A549 (cell line): ENCODE data around the gene ARHGAP32. TPM values are rescaled to one million over a fixed set of nuclear protein-coding genes. Genes with fewer than 3 reads are reported as not detected.

Experiments used
- ATAC-seq, 2 experiments: fragments of 200-7000 bp in 1 of 2; fragments of >200 bp in 1 of 2; cut with Nextera tagmentation in 1 of 2; cut with Tn5 transposase in 1 of 2; 3 replicates each; pipeline versions ENCODE4 v1.8.0 to v1.9.1; 2018 to 2020; ENCODE audit warnings: mild to moderate bottlenecking in 1 of 2, moderate library complexity in 1 of 2
- CTCF ChIA-PET: fragments of 300-600 bp; sonication (Branson Sonifier 250); formaldehyde crosslinking; extraction: SDS; loops from one replicate; lab custom pipeline; 2021; ENCODE audit warnings: antibody characterized with exemption, inconsistent platforms; lab: Yijun Ruan, JAX
- POLR2A ChIA-PET: fragments of 350-600 bp; formaldehyde crosslinking; extraction: SDS; loops from one replicate; lab custom pipeline; 2021; ENCODE audit warnings: antibody characterized with exemption, inconsistent platforms; lab: Yijun Ruan, JAX
- DNase-seq, 2 experiments: peaks; one replicate each; pipeline versions ENCODE4 v3.0.0 to v3.0.0-alpha.2; 2011 to 2016; ENCODE audit warnings: low read depth in 1 of 2, low spot score in 1 of 2
- FAIRE-seq: peaks from 2 replicates; lab custom pipeline; 2011; peaks lifted over from hg19 to GRCh38; lab: Jason Lieb, UNC
- H3K27ac ChIP-seq, 2 experiments: fragments of >200 bp; sonication (Bioruptor Twin); formaldehyde crosslinking; 3 replicates each; pipeline ENCODE4 v1.5.1; 2016 to 2017
- H3K4me1 ChIP-seq: fragments of >200 bp; sonication (Bioruptor Twin); formaldehyde crosslinking; 3 replicates; pipeline ENCODE4 v1.6.1; 2016
- H3K4me2 ChIP-seq: fragments of >200 bp; sonication (Bioruptor Twin); formaldehyde crosslinking; 3 replicates; pipeline ENCODE4 v1.6.1; 2016
- H3K4me3 ChIP-seq: fragments of >200 bp; sonication (Bioruptor Twin); formaldehyde crosslinking; 3 replicates; pipeline ENCODE4 v1.5.1; 2016
- H3K9me3 ChIP-seq: fragments of >200 bp; sonication (Bioruptor Twin); formaldehyde crosslinking; 3 replicates; pipeline ENCODE4 v1.6.1; 2016
- ATOH8 ChIP-seq: fragments of 250-450 bp; sonication (Bioruptor Pico); IDR thresholded peaks from 2 replicates; pipeline ENCODE4 v1.5.0; 2020; ENCODE audit warnings: low read depth, mild to moderate bottlenecking, moderate library complexity
- BCL3 ChIP-seq: fragments of >200 bp; sonication (Bioruptor Twin); formaldehyde crosslinking; IDR thresholded peaks from 3 replicates; pipeline ENCODE4 v1.6.1; 2016
- BHLHE40 ChIP-seq: IDR thresholded peaks from 2 replicates; pipeline ENCODE4 v1.6.1; 2012; ENCODE audit warnings: low read depth, low read length, inconsistent platforms
- CEBPB ChIP-seq, 2 experiments: fragments of >200 bp in 1 of 2; sonication (Bioruptor Twin) in 1 of 2; formaldehyde crosslinking in 1 of 2; IDR thresholded peaks; 2 replicates each; pipeline ENCODE4 v1.6.1; 2012 to 2016
- CHD2 ChIP-seq: fragments of 150-350 bp; IDR thresholded peaks from 2 replicates; pipeline ENCODE4 v1.6.1; 2014; ENCODE audit warnings: low read length; ENCODE audit not compliant: partially characterized antibody
- E2F6 ChIP-seq: IDR thresholded peaks from 2 replicates; pipeline ENCODE4 v1.6.1; 2012; ENCODE audit warnings: low read depth, borderline replicate concordance
- ESRRA ChIP-seq: fragments of 150-350 bp; IDR thresholded peaks from 2 replicates; pipeline ENCODE4 v1.6.1; 2014; ENCODE audit warnings: mild to moderate bottlenecking, low read length, borderline replicate concordance
- FOSB ChIP-seq: fragments of 250-450 bp; sonication (Bioruptor Pico); IDR thresholded peaks from 2 replicates; pipeline ENCODE4 v1.5.0; 2020; ENCODE audit warnings: mild to moderate bottlenecking, moderate library complexity
- FOSL2 ChIP-seq, 2 experiments: fragments of 450-650 bp in 1 of 2; fragments of >200 bp in 1 of 2; sonication (Bioruptor Twin) in 1 of 2; formaldehyde crosslinking; IDR thresholded peaks; 2 replicates each; pipeline versions ENCODE4 v1.5.0 to v1.6.1; 2016 to 2020; ENCODE audit warnings: mild to moderate bottlenecking in 1 of 2, moderate library complexity in 1 of 2
- HDAC2 ChIP-seq: fragments of 200-600 bp; sonication (generic); IDR thresholded peaks from 2 replicates; pipeline ENCODE4 v1.6.1; 2016
- HES2 ChIP-seq: fragments of >200 bp; sonication (Bioruptor Twin); formaldehyde crosslinking; IDR thresholded peaks from 2 replicates; pipeline ENCODE4 v1.6.1; 2016
- HEYL ChIP-seq: fragments of 250-450 bp; sonication (Bioruptor Pico); IDR thresholded peaks from 2 replicates; pipeline ENCODE4 v1.8.0; 2021; ENCODE audit warnings: mild to moderate bottlenecking, moderate library complexity
- HMGXB4 ChIP-seq: fragments of 250-450 bp; sonication (Bioruptor Pico); IDR thresholded peaks from 2 replicates; pipeline ENCODE4 v1.5.0; 2021; ENCODE audit warnings: mild to moderate bottlenecking, moderate library complexity, borderline replicate concordance
- HOXA7 ChIP-seq: fragments of 250-450 bp; sonication (Bioruptor Pico); IDR thresholded peaks from 2 replicates; pipeline ENCODE4 v1.5.0; 2020; ENCODE audit warnings: mild to moderate bottlenecking, moderate library complexity
- HOXB13 ChIP-seq: fragments of 250-450 bp; sonication (Bioruptor Pico); IDR thresholded peaks from 2 replicates; pipeline ENCODE4 v1.5.0; 2020; ENCODE audit warnings: low read depth, mild to moderate bottlenecking, moderate library complexity
- JUN ChIP-seq, 2 experiments: fragments of >200 bp; sonication (Bioruptor Twin); formaldehyde crosslinking; IDR thresholded peaks; 2 replicates in 1 of 2; 3 replicates in 1 of 2; pipeline ENCODE4 v1.6.1; 2016 to 2017
- KDM1A ChIP-seq: fragments of 200-600 bp; sonication (generic); IDR thresholded peaks from 2 replicates; pipeline ENCODE4 v1.6.1; 2016; ENCODE audit warnings: low read depth, mild to moderate bottlenecking
- KDM5A ChIP-seq: fragments of 200-600 bp; sonication (generic); IDR thresholded peaks from 2 replicates; pipeline ENCODE4 v1.6.1; 2016; ENCODE audit warnings: antibody characterized with exemption, mild to moderate bottlenecking
- MAZ ChIP-seq: fragments of 150-350 bp; IDR thresholded peaks from 2 replicates; pipeline ENCODE4 v1.6.1; 2014; ENCODE audit warnings: antibody characterized with exemption, low read depth, low read length, borderline replicate concordance
- POLR2AphosphoS2 ChIP-seq: conservative IDR thresholded peaks from 2 replicates; pipeline ENCODE4 v1.6.1; 2012; ENCODE audit warnings: low read length, improper control_type of control experiment, inconsistent platforms
- RAD21 ChIP-seq, 2 experiments: fragments of >200 bp in 1 of 2; sonication (Bioruptor Twin) in 1 of 2; formaldehyde crosslinking in 1 of 2; IDR thresholded peaks in 1 of 2; conservative IDR thresholded peaks in 1 of 2; 2 replicates in 1 of 2; 3 replicates in 1 of 2; pipeline ENCODE4 v1.6.1; 2012 to 2018; ENCODE audit warnings: inconsistent platforms in 1 of 2
- RCOR1 ChIP-seq: fragments of 150-350 bp; IDR thresholded peaks from 2 replicates; pipeline ENCODE4 v1.6.1; 2014; ENCODE audit warnings: antibody characterized with exemption, low read length, low read depth
- RFX5 ChIP-seq: fragments of 450-650 bp; IDR thresholded peaks from 2 replicates; pipeline ENCODE4 v1.7.1; 2014; ENCODE audit warnings: antibody characterized with exemption, mild to moderate bottlenecking, moderate library complexity
- SREBF2 ChIP-seq: fragments of 450-650 bp; IDR thresholded peaks from 2 replicates; pipeline ENCODE4 v1.6.1; 2014; ENCODE audit warnings: mild to moderate bottlenecking, moderate library complexity
- TP53 ChIP-seq: fragments of 250-450 bp; sonication (Bioruptor Pico); IDR thresholded peaks from 2 replicates; pipeline ENCODE4 v1.5.0; 2021; ENCODE audit warnings: mild to moderate bottlenecking, moderate library complexity
- USF2 ChIP-seq: fragments of 450-650 bp; IDR thresholded peaks from 2 replicates; pipeline ENCODE4 v1.6.1; 2014; ENCODE audit warnings: antibody characterized with exemption
- WGBS: methylation state at CpG from one replicate; pipeline ENCODE4 v1.1.6; 2017; ENCODE audit errors: missing lambda C conversion rate; 5-methylcytosine and 5-hydroxymethylcytosine counted together
- polyA plus RNA-seq, 4 experiments: library from polyadenylated mRNA; depleted of rRNA in 3 of 4; stranded (reverse); fragments of >200 nt; fragmentation: RNase III in 1 of 4; extraction: RNeasy Plus Mini Kit Qiagen cat#74134 plus additional on column Dnase treatment in 1 of 4; gene quantifications; 2 replicates in 3 of 4; 3 replicates in 1 of 4; pipeline ENCODE4 v1.2.3, GENCODE V29; 2011 to 2017

ARHGAP32 gene
- polyA plus RNA-seq, 2 of the 4 experiments (the other 2 are of a cell fraction), result 4.4 to 9.0 TPM

- no peak for TF ChIP-seq BCL3
- TF ChIP-seq FOSL2 (IDR thresholded peaks at IDR 0.05), result no peak
- TF ChIP-seq FOSL2 (CRISPR knock-in tag; IDR thresholded peaks at IDR 0.05), result no peak
- TF ChIP-seq ESRRA, result no peak
- no peak for TF ChIP-seq SREBF2
- no peak for TF ChIP-seq RFX5
Observed at GRCh38 chr11:129018991-129019390, 173.1 kb downstream of the ARHGAP32 start (continued).

- Histone ChIP-seq H3K4me3 (no peak overlapping the region), H3K9me3 (no peaks in the 10 kb centered on the region), H3K27ac (no peak overlapping the region), H3K4me2 (no peak overlapping the region), H3K4me1 (no peaks in the 10 kb centered on the region)
- no peak for ATAC-seq
- DNase-seq, result no peak
- POLR2A ChIA-PET, result no interaction called here
- CTCF ChIA-PET, result no interaction called here
- no peak for TF ChIP-seq BHLHE40
- no peak for TF ChIP-seq HDAC2
- TF ChIP-seq HMGXB4 (CRISPR knock-in tag), result no peak
- no peak for TF ChIP-seq HOXB13
- TF ChIP-seq HEYL (CRISPR knock-in tag), result no peak
- TF ChIP-seq TP53 (CRISPR knock-in tag), result no peak
- TF ChIP-seq FOSL2 (IDR thresholded peaks at IDR 0.05), result no peak
- TF ChIP-seq FOSL2 (CRISPR knock-in tag; IDR thresholded peaks at IDR 0.05), result no peak
- TF ChIP-seq RAD21 (conservative IDR thresholded peaks at IDR 0.05 in 1 of 2, IDR thresholded peaks at IDR 0.05 in 1 of 2), result no peak
- no peak for TF ChIP-seq CHD2
- 55% methylated on average over 2 of the region's 2 CpGs for WGBS
- FAIRE-seq, result no peak
Observed at GRCh38 chr11:129018126-129018525, 174.0 kb downstream of the ARHGAP32 start.

GRCh38 chr11:129013737-129014475, 178.2 kb downstream of the ARHGAP32 start:
- DNase-seq (no peak), ATAC-seq (no peak), FAIRE-seq (no peak)
- TF ChIP-seq JUN (IDR thresholded peaks at IDR 0.05), result no peak
- TF ChIP-seq HES2, result no peak
- TF ChIP-seq USF2, result no peak
- TF ChIP-seq POLR2AphosphoS2, result no peak
- no peak for TF ChIP-seq KDM5A
- no peak for TF ChIP-seq FOSB (CRISPR knock-in tag)
- TF ChIP-seq HOXA7 (CRISPR knock-in tag), result no peak
- TF ChIP-seq CEBPB (IDR thresholded peaks at IDR 0.05), result no peak
- no peak for TF ChIP-seq FOSL2 (IDR thresholded peaks at IDR 0.05)
- TF ChIP-seq FOSL2 (CRISPR knock-in tag; IDR thresholded peaks at IDR 0.05), result no peak
- no peak for TF ChIP-seq RCOR1
- TF ChIP-seq E2F6, result no peak
- no peak for TF ChIP-seq KDM1A
- no peak for TF ChIP-seq ATOH8 (CRISPR knock-in tag)
- no peak for TF ChIP-seq MAZ
- no peak for TF ChIP-seq HEYL (CRISPR knock-in tag)
- no peak for TF ChIP-seq HDAC2
- CTCF ChIA-PET, result no interaction called here
- Histone ChIP-seq H3K4me2 (no peak overlapping the region), H3K4me3 (no peak overlapping the region), H3K27ac (no peak overlapping the region), H3K9me3 (no peaks in the 10 kb centered on the region), H3K4me1 (no peaks in the 10 kb centered on the region)
- POLR2A ChIA-PET, result interaction anchor here (0.5 kb wide), 1 partner anchor 1959 kb away, joined by 4 read pairs; no protein-coding TSS in a partner anchor
- whole genome bisulfite sequencing, result 80% methylated on average over 5 of the region's 5 CpGs
